Articular chondrocyte of knee joint (primary cell): ENCODE results near the gene SMIM11. TPM values are rescaled to one million over a fixed set of nuclear protein-coding genes. Genes with fewer than 3 reads are reported as not detected.

ENCODE experiments used
- total RNA-seq: library from RNA; depleted of rRNA; stranded (reverse); fragments of >200 nt; gene quantifications from 2 replicates; pipeline ENCODE4 v1.2.3, GENCODE V29; 2012

SMIM11 gene, protein sequence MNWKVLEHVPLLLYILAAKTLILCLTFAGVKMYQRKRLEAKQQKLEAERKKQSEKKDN
- 8.2 and 14.4 TPM in 2 replicates for total RNA-seq

DNA sequence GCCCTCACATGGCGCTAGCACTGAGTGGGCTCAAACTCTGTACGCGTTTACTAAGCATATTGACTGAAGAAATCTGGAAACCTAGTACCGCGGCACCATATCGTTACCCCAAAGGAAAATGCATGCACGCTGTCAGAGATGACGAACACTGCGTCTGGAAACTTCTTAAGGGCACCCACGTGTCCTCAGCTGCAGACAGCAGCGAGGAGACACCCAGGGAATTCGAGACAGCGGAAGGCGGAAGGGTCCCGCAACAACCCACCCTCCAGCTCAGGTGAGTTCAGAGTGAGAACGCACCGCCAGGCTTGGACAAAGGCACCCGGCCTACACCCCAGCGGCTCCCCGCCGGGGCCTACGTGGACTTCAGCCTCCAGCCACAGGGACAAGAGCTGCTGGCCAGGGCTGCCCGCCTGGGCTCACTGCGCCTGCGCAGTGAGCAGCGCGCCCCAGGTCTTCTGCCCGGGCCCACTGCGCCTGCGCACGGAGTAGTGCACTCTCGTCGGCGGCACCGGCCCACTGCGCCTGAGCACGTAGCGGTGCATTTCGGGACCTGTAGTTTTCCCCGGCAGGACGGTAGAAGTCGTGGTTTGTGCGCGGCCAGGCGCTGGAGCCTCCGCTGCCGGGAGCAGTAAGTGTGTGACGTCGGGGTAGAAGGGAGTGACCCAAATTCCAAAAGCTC is at the start of gene SMIM11:
TSS of gene SMIM11 (plus strand) at position 568 of the 679 bp plus-strand sequence. CDS start 3,998 bp downstream, outside the sequence.

GRCh38 chr21:34363733-34364132 is 11.6 kb upstream of the SMIM11 start, which contains the start of gene KCNE2:
KCNE2 (plus strand) TSS chr21:34364006; CDS start chr21:34370479, 6,473 bp downstream.

GRCh38 chr21:34423805-34424204 is 48.5 kb downstream of the SMIM11 start, which contains the start of gene SMIM34:
SMIM34 (minus strand) TSS chr21:34423951; CDS start chr21:34423839, 112 bp downstream.

Other genes with a start within 250 kb of the SMIM11 start
- gene KCNE2, start 11.5 kb upstream of the SMIM11 start, total RNA-seq = not detected in 2 replicates
- not detected in 2 replicates for gene SMIM34, start 48.4 kb downstream of the SMIM11 start, total RNA-seq
- gene KCNE1, start 136.7 kb downstream of the SMIM11 start, total RNA-seq = 0.54 and 0.65 TPM in 2 replicates
- 192 and 248 TPM in 2 replicates for gene RCAN1, start 239.6 kb downstream of the SMIM11 start, total RNA-seq